ENCODE measurements around the gene ENTHD1.

ENTHD1 gene

GRCh38 chr22:39897841-39898240, 4.3 kb upstream of the ENTHD1 start (continued):
- TF ChIP-seq ZNF747 (tag by site-specific recombination; IDR thresholded peaks at IDR 0.05), result no peak
- TF ChIP-seq ZEB2 (tag by site-specific recombination; IDR thresholded peaks at IDR 0.05), result no peak
- no peak for TF ChIP-seq ZNF19 (tag by site-specific recombination; IDR thresholded peaks at IDR 0.05; ENCODE audit: low read depth)
- no peak for TF ChIP-seq ZNF292 (tag by site-specific recombination; IDR thresholded peaks at IDR 0.05; ENCODE audit: borderline replicate concordance, low read depth)
- TF ChIP-seq HOXD13 (CRISPR knock-in tag; IDR thresholded peaks at IDR 0.05; ENCODE audit: borderline replicate concordance), result no peak
- TF ChIP-seq HOXA7 (CRISPR knock-in tag; IDR thresholded peaks at IDR 0.05; ENCODE audit: borderline replicate concordance), result no peak
- no peak for TF ChIP-seq AEBP2 (tag by site-specific recombination; IDR thresholded peaks at IDR 0.05; ENCODE audit: borderline replicate concordance)

GRCh38 chr22:39896313-39896996, 2.9 kb upstream of the ENTHD1 start:
- ChIA-PET CTCF (interaction anchor here (0.8 to 1.1 kb wide), 4 partner anchors 10 to 66 kb away, joined by 3 to 4 read pairs (median 3); no protein-coding TSS in a partner anchor), POLR2A (no interaction called here)
- no peaks in the 10 kb centered on the region for H3K9me3 ChIP-seq (ENCODE audit: control insufficient read depth, insufficient read depth, low read depth, low read length)
- H3K36me3 ChIP-seq (ENCODE audit: control insufficient read depth in 2 of 2, insufficient read depth in 1 of 2, low read length in 2 of 2), result no peaks in the 10 kb centered on the region
- no peak overlapping the region for H3K4me3 ChIP-seq (ENCODE audit: low read depth, low read length)
- H3K27ac ChIP-seq (ENCODE audit: extremely low read depth, low read depth, low read length), result no peak overlapping the region
- H3K4me1 ChIP-seq (ENCODE audit: control insufficient read depth, insufficient read depth, low read length), result no peaks in the 10 kb centered on the region
- TF ChIP-seq GLI4 (tag by site-specific recombination; IDR thresholded peaks at IDR 0.05) (no peak), SCRT2 (tag by site-specific recombination; IDR thresholded peaks at IDR 0.05) (peak; percentile 83)

- no peak for TF ChIP-seq ZNF114 (tag by site-specific recombination; IDR thresholded peaks at IDR 0.05)
- TF ChIP-seq ZNF362 (tag by site-specific recombination; IDR thresholded peaks at IDR 0.05), result no peak
- no peak for TF ChIP-seq ZNF48 (tag by site-specific recombination; IDR thresholded peaks at IDR 0.05)
- no peak for TF ChIP-seq SCRT1 (tag by site-specific recombination; IDR thresholded peaks at IDR 0.05; ENCODE audit: borderline replicate concordance)
- no peak for TF ChIP-seq SP7 (tag by site-specific recombination; IDR thresholded peaks at IDR 0.05)
- TF ChIP-seq ZNF292 (tag by site-specific recombination; IDR thresholded peaks at IDR 0.05; ENCODE audit: borderline replicate concordance, low read depth), result no peak
- no peak for TF ChIP-seq ZBTB21 (tag by site-specific recombination; IDR thresholded peaks at IDR 0.05)
- TF ChIP-seq ZNF76 (tag by site-specific recombination; IDR thresholded peaks at IDR 0.05; ENCODE audit: borderline replicate concordance, low read depth), result no peak
- TF ChIP-seq ZNF548 (tag by site-specific recombination; IDR thresholded peaks at IDR 0.05), result no peak
- TF ChIP-seq ZNF777 (tag by site-specific recombination; IDR thresholded peaks at IDR 0.05; ENCODE audit: borderline replicate concordance), result no peak
- Histone ChIP-seq H3K36me3 (ENCODE audit: control insufficient read depth in 2 of 2, insufficient read depth in 1 of 2, low read length in 2 of 2) (no peaks in the 10 kb centered on the region), H3K4me3 (ENCODE audit: low read depth, low read length) (no peak overlapping the region), H3K27ac (ENCODE audit: extremely low read depth, low read depth, low read length) (no peak overlapping the region), H3K9me3 (ENCODE audit: control insufficient read depth, insufficient read depth, low read depth, low read length) (no peaks in the 10 kb centered on the region), H3K4me1 (ENCODE audit: control insufficient read depth, insufficient read depth, low read length) (no peaks in the 10 kb centered on the region)
- POLR2A ChIA-PET, result interaction anchor here (0.5 kb wide), 1 partner anchor 988 kb away, joined by 3 read pairs; no protein-coding TSS in a partner anchor
- CTCF ChIA-PET, result interaction anchor here (0.8 kb wide), 1 partner anchor 37 kb away, joined by 3 read pairs; no protein-coding TSS in a partner anchor
These were observed 2.1 kb upstream of the ENTHD1 start for GRCh38 chr22:39895682-39896081.
